Hippocampal formation (tissue), 2 donors: ENCODE measurements around the gene LARP7.
"Not testable (repeated sequence)": the region's sequence is repeated elsewhere in the genome, so short reads cannot be mapped to it uniquely, and the experiment has no call there.

ENCODE experiments used
- DNase-seq, 2 donors: peaks; one replicate each; lab custom pipeline; 2025; lab: John Stamatoyannopoulos, UW

The LARP7 gene

DNA sequence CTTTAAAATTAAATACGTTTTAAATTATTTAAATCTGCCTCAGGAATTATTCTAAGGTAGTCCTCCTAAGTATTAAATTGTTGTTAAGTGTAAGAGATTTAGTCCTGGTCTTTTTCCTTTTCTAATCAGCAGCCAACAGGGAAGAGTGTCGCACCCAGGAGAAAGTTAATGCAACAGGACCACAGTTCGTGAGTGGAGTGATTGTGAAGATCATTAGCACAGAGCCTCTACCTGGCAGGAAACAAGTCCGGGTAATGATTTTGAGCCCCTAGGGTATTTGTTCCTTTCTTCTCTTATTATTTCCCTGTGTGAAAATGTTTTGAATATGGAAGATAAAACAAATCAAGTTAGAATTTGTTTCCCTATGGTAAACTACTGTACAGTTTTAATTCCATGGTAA lies 13.4 kb downstream of the LARP7 start:
- no peak for DNase-seq

DNA sequence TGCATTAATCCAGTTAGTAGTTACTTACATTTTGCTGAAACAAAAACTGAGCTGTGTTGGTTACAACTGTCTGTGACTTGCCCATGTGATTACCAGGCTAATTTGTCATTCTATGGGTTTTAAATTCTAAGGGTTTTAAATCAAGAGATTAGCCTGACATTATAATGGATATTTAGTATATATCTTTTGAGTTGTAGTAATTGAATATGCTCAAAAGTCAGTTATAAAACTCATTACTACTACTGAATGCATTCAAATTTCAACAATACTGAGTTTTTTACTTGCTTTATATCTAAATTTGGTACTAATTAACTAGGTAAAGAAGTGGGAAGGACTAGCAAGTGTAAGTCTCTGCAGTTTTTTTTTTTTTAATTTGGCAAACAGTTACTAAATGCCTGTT lies 14.7 kb downstream of the LARP7 start:
- no peak for DNase-seq

DNA sequence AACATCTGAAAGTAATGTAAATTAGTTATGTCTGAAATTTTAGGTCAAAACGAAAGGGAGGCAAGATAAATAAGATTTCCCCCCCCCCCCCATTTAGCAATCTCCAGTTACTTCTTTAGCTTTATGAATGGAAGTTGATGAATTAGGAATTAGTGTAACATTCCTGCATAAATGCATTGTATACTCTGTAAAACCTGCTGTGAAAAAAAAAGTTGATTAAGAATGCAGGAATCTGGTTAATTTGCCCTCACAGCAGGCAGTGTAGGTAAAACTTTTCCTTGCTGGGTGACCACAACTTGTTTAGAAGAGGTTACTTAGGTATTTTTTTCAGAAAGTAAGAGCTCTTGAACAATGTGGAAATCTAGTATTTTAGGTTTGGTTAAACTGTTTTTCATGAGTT lies 15.3 kb downstream of the LARP7 start:
- DNase-seq: no peak

DNA sequence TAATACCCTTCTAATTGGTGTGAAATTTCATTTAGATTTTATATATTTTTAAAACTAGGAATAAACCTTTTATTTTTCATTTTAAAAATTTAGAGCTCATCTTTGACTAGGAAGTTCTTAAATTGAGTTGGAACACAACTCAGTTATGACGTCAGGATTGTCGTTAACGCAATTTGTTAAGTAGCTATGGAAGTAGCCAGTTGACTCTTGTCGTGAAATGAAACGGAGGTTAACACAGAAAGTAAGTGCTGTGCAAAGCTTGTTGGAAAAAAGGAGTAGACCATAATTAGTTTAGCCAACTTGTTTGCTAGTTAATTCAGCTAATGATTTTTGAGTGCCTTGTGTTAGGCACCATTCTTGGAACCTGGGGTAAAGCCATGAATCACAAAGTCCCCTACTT lies 18.3 kb downstream of the LARP7 start:
- no peak for DNase-seq

DNA sequence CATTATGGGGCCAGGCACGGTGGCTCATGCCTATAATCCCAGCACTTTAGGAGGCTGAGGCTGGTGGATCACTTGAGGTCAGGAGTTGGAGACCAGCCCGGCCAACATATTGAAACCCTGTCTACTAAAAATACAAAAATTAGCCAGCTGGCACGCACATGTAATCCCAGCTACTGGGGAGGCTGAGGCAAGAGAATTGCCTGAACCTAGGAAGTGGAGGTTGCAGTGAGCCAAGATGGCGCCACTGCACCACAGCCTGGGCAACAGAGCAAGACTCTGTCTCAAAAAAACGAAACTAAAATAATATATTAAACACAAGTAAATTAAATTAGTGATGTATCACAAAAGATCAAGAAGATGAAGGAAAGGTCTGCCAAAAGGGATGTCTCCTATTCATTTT lies 19.2 kb downstream of the LARP7 start:
- DNase-seq: not testable (repeated sequence)

DNA sequence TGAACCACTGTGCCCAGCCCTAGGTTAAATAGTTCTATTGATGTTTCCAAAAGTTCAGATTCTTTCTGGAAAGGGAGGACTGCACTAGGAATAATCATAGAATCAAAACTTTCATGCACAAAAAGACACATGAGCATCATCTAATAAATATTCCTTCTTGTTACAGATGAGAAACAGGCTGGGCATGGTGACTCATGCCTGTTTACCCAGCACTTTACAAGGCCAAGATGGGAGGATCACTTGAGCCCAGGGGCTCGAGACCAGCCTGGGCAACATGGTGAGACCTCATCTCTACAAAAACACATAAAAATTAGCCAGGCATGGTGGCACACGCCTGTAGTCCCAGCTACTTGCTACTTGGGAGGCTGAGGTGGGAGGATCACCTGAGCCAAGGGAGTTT lies 27.7 kb downstream of the LARP7 start:
- DNase-seq: no peak

DNA sequence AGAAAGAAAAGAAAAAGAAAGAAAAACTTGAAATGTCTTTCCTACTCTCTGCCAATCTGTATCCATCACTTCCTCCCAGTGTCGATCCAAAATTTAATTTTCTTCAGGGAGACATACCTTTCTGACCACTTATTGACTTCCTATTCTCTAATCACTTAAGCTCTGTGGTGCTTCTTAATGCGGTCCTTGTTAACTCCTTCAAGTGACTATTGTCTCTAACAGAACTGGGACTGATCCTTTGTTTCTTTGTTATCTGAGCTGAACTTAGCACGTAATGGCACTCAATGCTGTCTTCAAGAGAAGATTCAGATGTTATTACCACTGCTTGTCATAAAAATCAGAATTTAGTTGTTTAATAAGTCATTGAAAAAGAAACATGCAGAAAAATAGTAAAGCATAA lies 31.2 kb downstream of the LARP7 start:
- no peak for DNase-seq

DNA sequence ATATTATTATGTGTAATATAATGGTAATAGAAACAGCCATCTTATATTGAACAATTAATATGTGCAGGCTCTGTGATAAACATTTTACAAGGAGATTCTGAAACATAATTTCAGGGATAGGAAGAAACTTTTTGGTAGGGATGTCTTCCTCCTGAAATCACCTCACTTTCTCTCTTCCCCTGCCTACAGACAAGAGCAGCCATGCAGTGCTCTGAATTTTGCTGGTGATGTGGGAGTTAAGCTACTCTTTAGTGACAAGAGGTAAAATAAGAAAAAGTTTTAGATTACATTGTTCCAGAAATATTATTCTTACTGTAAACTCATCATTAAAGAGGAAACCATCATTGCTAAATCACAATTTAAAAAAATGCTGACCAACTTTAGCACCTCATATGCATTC lies 36.1 kb downstream of the LARP7 start:
- DNase-seq: no peak

DNA sequence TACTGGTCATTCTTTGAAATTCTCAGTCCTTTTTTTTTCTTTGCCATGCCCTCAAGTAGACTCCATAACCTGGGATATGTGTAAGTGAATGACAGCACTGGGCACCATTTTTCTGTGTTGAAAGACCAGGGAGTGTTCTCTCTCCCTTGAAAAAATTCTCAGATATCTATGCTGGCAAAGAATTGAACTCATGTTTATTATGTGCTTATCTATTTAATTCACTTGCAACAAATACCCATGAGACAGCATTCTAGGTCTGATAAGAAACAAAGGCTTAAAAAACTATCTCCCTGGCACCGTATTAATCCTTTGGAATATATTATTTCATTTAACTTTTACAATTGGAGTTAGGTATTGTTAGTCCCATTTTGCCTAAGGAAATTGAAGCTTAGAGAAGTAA lies 36.7 kb downstream of the LARP7 start:
- no peak for DNase-seq

DNA sequence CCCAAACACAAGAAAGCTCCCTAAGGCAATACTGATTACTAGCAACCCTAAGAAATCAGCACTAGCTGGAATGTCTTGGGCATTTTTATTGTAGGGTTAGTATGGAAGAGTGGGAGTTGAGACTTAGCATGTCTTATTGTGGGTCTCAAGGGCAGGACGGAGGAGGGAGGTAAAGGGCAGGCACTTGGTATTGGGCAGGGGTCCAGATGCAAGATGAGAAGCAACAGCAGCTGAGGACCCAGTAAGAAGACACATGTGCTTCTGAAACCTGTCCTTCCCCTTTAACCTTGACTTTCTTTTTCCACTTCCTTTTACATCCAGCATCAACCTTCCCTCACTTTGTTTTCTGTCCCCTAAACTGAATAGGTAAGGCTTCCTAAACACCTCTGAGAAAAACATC lies 37.4 kb downstream of the LARP7 start:
- DNase-seq: no peak

DNA sequence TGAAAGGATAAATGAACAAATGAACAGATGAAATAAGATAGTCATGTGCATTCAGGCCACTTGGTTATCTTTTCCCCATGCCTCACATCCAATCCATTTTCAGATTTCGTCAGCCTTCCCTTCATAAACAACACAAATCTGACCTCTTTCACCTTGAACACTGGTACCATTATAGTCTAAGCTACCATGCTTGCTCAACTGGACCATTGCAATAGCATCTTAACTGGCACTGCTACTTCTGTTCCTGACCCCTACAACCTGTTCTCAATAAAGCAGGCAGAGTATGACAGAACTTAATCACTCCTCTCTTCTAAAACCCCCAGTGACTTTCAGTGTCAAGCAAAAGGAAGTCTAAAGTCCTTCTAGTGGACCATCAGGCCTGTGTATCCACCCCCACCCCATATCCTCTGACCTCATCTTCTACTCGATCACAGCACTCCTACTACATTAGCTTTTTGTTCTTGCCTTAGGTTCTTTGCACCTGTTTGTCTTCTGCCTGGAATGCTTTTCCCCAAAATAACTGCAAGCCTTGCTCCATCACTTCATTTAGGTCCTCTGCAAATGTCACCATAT lies 40.7 kb downstream of the LARP7 start:
- no peak for DNase-seq

DNA sequence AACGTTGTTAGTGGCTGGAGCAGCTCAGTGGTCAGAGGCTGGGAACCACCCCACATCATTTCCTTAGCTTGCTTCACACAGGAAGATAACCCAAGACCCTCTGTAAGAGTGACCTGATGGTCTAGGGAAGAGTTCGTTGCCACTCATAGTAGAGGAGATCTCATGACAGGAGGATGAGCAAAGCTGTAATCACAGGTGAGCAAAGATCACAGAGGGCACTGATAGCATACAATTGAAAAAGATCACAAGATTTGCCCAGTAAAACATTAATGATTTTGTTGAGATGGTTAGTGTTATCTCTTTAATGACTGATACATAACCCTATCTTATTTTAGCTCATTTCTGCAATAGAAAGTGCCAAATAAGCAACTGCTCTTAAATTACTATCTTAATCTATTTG lies 44.1 kb downstream of the LARP7 start:
- no peak for DNase-seq

DNA sequence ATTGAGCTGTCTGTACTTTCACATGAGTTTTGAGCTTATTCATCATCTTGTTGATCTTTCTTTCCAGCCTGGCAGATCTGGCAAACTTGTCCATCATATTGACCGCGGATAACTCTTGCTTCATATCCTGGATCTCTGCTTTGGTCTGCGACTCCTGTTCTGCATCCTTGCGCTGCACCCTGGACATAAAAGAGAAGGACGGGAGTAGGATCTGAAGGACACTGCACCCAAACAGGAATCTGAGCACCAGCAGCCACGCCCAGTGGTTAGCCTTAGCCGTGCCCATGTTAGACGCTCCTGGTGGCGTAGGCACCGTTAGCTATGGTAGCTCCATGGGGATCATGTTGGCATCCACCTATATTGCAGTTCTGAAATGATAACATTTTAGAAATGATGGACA lies 56.6 kb downstream of the LARP7 start:
- no peak for DNase-seq

DNA sequence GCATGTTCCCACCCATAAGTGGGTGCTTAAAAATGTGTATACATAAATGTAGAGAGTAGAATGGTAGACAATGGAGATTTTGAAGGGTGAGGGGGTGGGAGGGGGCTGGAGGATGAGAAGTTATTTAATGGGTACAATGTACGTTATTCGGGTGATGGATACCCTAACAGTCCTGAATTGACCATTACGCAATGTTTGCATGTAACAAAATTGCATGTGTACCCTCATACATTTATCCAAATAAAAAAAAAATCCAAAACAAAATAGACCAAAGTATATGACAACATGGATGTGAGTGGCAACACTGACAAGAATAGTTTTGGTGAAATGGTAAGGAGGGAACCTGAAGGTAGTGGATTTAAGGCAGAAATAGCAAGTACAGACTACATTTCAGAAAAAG lies 63.7 kb downstream of the LARP7 start:
- DNase-seq: no peak

DNA sequence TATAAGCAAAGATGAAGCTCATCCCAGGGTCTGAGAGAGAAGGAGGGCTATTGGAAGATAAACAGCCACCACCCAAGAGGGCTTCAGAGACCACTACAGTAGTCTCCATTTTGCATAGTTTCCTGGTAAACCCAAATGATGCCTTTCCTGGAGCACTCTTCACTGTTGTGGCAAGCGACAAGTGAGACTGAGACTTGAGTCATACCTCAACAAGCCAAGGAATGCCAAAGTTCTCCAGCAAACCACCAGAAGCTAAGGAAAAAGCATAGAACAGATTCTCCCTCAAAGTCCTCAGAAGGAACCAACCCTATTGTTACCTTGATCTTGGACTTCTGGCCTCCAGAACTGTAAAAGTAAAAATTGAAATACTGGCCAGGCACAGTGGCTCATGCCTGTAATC lies 65.9 kb downstream of the LARP7 start:
- no peak for DNase-seq

DNA sequence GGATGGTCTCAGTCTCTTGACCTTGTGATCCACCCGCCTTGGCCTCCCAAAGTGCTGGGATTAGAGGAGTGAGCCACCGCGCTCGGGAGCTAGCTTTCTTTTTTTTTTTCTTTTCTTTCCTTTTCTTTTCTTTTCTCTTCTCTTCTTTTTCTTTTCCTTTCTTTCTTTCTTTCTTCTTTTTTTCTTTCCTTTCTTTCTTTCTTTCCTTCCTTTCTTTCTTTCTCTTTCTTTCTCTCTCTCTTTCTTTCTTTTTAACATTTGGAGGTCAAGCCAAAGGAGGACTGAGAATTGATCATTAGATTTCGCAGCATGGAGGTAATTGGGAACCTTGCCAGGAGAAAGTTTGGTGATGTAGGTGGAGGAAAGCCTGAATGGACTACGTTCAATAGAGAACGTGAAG lies 67.4 kb downstream of the LARP7 start:
- no peak for DNase-seq

DNA sequence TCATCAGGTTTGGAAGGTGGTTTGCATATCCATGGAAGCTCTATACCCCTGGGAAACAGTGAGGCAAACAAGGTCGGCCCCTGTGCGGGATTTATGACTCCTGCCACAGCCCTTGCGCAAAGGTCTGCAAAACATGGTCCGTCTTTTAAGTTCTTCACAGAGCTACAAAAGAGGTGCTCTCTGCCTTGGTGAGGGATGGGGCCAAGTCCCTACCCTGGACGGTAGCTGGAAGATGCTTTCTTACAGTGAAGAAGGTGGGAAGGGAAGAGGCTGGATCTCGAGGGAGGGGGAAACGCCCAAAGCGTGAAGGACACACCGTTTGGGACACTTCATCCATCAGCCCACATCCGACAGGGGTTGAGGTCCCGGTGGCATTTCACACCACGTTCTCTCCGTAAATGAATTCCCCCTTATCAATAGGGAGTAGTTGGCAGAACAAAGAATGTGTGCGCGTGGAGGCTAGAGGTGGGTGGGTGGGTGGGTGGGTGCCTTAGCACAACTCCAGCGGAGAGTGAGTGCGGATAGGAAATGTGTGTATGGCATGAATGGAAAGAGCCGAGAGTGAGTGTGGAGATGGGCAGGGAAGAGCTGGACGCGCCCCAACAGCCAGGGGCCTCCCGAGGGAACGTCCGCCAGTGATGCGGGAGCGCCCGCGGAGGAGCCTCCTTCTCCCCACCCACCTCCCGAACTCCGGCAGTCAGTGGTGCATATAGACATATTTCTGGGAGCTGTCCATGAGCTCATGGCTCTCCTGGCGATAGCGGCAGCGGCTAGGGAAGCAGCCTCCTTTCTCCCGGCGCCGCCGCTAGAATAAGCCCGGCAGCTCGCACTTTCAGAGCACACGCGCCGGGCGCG lies 68.3 kb downstream of the LARP7 start:
- peak in 1 of 2 donors; percentile 10 for DNase-seq

DNA sequence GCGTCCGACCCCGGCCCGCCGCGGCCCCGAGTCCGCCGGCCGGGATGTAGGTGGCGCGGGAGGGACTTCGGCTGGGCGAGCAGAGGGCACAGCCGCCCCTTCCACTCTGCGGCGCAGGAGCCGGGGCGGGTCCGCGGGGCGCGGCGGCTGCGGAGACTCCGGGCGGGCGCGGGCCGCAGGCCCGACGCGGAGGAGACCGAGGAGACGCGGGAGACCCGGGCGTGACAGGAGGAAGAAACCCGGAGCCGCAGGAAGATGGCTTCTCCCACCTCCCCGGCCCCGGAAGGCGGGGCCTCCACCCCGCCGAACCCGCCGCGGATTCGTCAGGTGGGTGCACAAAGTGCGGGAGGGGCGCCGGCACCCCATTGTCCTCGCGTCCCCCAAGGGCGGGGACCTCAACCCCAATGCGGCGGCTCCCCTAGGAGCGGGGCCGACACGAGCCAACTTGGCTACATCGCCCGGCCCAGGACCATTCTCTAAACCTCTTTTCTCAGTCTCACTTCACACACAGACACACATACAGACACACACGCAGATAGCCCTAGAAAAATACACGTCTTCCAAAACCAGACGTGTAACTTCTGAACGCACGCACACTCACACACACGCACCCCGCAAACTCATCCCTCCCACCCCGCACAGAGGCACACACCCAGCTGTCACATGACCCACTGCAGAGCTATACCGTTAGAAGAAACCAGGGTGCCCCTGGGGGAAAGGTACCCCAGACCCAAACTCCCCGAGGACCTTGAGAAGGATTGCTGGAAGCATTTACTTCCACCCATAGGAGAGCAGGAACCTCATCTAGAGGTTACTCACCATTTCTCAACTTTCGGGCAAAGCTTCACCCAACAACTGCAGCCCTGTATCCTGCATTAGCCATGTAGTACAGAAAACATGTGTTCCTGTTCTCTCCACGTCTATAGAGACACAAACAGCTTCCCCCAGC lies 69.2 kb downstream of the LARP7 start:
- peak in 1 of 2 donors; percentile 13 for DNase-seq

DNA sequence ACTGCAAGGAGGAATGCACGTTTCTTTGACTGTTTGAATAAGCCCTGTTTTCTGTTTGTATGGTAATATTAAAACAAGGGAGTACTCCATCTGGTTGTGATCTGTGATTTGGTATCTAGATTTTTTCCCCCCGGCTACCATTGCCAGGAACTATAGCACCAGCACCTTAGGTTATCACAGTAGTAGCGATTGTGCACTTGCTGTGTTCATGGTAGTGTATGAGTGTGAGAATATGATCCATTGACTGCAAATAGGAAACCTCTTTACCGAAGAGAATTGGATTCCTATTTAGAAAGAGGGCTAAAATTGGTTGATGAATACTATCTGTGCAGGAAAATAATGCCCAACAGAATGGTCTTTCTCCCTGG lies 69.9 kb downstream of the LARP7 start:
- DNase-seq: no peak
